ENCODE results near the gene SLC6A7. TPM values are rescaled to one million over a fixed set of nuclear protein-coding genes. Genes with fewer than 3 reads are reported as not detected.

SLC6A7 gene
- polyA plus RNA-seq, 4 donors = 0.06 to 0.08 (median 0.06) TPM; not detected in 1

- no peak for DNase-seq (ENCODE audit: low read depth in 4 of 4, low spot score in 3 of 4)
Observed at GRCh38 chr5:150172145-150172544, 17.7 kb upstream of the SLC6A7 start.

- DNase-seq (ENCODE audit: low read depth in 4 of 4, low spot score in 3 of 4) = no peak
Observed at GRCh38 chr5:150172556-150172955, 17.3 kb upstream of the SLC6A7 start.

GRCh38 chr5:150173161-150173560, 16.7 kb upstream of the SLC6A7 start:
- DNase-seq (ENCODE audit: low read depth in 4 of 4, low spot score in 3 of 4) = no peak

GRCh38 chr5:150174285-150174684, 15.6 kb upstream of the SLC6A7 start:
- no peak for DNase-seq (ENCODE audit: low read depth in 4 of 4, low spot score in 3 of 4)

- no peak for DNase-seq (ENCODE audit: low read depth in 4 of 4, low spot score in 3 of 4)
Observed at GRCh38 chr5:150175076-150175475, 14.8 kb upstream of the SLC6A7 start.

- DNase-seq (ENCODE audit: low read depth in 4 of 4, low spot score in 3 of 4) = no peak
Observed at GRCh38 chr5:150175536-150175935, 14.3 kb upstream of the SLC6A7 start.

GRCh38 chr5:150176745-150177477, 13.0 kb upstream of the SLC6A7 start:
- no peak for DNase-seq (ENCODE audit: low read depth in 4 of 4, low spot score in 3 of 4)

GRCh38 chr5:150177721-150178120, 12.1 kb upstream of the SLC6A7 start:
- no peak for DNase-seq (ENCODE audit: low read depth in 4 of 4, low spot score in 3 of 4)

- no peak for DNase-seq (ENCODE audit: low read depth in 4 of 4, low spot score in 3 of 4)
Observed at GRCh38 chr5:150178262-150178661, 11.6 kb upstream of the SLC6A7 start.

GRCh38 chr5:150179019-150179620, 10.7 kb upstream of the SLC6A7 start:
- no peak for DNase-seq (ENCODE audit: low read depth in 4 of 4, low spot score in 3 of 4)

- DNase-seq (ENCODE audit: low read depth in 4 of 4, low spot score in 3 of 4) = no peak
Observed at GRCh38 chr5:150180241-150181026, 9.4 kb upstream of the SLC6A7 start.

GRCh38 chr5:150181027-150181426, 8.8 kb upstream of the SLC6A7 start:
- DNase-seq (ENCODE audit: low read depth in 4 of 4, low spot score in 3 of 4) = no peak

GRCh38 chr5:150181766-150182545, 7.9 kb upstream of the SLC6A7 start:
- DNase-seq (ENCODE audit: low read depth in 4 of 4, low spot score in 3 of 4) = no peak

- DNase-seq (ENCODE audit: low read depth in 4 of 4, low spot score in 3 of 4) = no peak
Observed at GRCh38 chr5:150182774-150183173, 7.1 kb upstream of the SLC6A7 start.

GRCh38 chr5:150183436-150183835, 6.4 kb upstream of the SLC6A7 start:
- no peak for DNase-seq (ENCODE audit: low read depth in 4 of 4, low spot score in 3 of 4)

- no peak for DNase-seq (ENCODE audit: low read depth in 4 of 4, low spot score in 3 of 4)
Observed at GRCh38 chr5:150184006-150184405, 5.9 kb upstream of the SLC6A7 start.

GRCh38 chr5:150184990-150185912, 4.6 kb upstream of the SLC6A7 start:
- no peak for DNase-seq (ENCODE audit: low read depth in 4 of 4, low spot score in 3 of 4)

GRCh38 chr5:150186137-150186536, 3.7 kb upstream of the SLC6A7 start:
- DNase-seq (ENCODE audit: low read depth in 4 of 4, low spot score in 3 of 4) = no peak

- DNase-seq (ENCODE audit: low read depth in 4 of 4, low spot score in 3 of 4) = no peak
Observed at GRCh38 chr5:150186897-150187296, 3.0 kb upstream of the SLC6A7 start.

All from right renal pelvis (tissue), 4 donors.